Hematopoietic multipotent progenitor cell treated with erythropoietin and hydrocortisone succinate and interleukin-3 and kit ligand, for 6 days (in vitro differentiated cells): Measurements from ENCODE around the gene RXFP2.

Source experiments
- DNase-seq: peaks from one replicate; pipeline ENCODE4 v3.0.0-alpha.2; 2015

RXFP2 gene

DNA sequence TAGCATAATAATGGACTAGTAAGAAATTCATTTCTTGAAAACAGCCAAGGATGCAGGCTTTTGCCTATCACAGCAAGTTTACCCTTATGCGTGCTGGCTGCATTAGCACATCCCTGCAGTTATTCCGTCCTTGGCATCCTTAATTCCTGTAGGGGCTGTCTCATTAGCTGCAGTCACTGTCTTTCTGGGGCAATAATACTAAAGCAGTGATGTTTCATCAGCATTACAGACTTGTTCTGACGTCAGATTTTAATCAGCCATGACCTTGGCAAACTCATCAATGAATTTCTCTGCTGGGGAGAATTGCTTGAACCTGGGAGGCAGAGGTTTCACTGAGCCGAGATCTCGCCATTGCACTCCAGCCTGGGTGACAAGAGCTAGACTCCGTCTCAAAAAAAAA lies 103.7 kb downstream of the RXFP2 start:
- DNase-seq = no peak

DNA sequence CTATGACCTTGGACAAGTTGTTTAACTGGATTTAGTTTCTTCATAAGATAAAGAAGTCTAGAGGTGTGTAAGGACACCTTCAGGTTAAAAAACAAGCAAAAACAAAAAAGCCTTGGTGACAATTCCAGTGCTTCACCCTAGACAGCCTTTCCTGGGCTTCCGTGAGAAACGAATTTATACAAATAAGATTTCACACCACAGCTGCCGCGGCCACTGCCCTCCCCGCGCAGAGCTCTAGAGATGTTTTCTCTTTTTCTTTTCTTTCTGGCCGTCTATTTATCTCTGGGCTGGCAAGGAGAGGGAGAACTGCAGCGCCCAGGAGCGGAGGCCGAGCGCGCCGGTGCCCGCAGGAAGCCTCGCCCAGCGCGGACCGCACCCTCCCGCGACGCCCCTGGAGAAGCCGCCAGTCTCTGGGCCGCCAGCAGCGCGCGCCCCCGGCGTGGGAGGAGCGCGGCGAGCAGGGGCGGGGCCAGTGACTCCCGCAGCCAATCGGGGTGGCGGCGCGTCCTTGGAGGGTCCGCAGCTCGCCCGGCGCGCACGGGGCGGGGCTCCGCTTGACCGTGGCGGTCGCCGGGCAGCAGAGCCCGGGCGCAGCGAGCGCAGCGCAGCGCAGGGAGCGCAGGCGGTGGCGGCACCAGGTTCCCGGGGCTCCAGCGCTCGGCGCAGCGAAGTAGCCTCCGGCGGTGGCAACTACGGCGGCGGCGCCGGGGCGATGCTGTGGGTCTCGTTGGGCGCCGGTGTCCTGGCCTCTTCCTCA lies 107.0 kb downstream of the RXFP2 start:
- peak; percentile 91 for DNase-seq

DNA sequence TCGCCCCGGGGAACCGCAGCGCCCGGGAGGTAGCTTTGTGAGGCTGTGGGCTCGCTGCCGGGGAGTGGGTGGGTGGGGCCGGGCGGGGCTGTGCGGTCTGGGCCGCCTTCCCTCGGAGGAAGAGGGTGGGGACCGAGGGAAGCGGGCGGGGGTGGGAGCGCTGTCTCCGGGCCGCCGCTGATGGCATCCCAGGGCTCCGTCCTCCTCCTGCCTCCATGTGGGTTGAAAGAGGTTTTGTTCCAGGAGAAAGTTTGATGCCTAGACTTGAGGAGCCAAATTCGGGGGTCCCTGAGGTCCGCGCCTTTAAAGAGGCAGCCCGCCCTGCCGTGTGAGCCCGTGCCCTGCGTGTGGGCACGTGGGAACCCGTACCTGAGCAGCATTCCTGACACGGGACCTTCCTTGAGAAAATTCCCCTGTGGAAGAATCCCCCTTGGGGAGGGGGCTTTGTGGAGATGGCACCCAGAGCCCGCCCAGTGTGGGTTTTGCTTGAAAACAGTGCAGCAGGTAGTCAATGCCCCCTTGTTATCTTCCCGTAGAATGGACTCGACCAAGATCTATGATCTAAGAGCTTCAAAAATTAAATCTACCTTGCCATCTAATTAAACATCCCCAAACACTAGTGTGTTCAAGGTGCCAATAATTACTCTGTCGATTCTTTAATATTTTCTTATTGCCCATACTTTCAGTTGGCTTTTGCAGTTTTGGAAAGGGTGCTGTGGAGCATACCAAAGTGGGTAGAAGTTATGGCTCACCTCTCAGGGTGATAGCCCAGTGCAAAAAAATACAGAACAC lies 107.8 kb downstream of the RXFP2 start:
- peak; percentile 43 for DNase-seq

DNA sequence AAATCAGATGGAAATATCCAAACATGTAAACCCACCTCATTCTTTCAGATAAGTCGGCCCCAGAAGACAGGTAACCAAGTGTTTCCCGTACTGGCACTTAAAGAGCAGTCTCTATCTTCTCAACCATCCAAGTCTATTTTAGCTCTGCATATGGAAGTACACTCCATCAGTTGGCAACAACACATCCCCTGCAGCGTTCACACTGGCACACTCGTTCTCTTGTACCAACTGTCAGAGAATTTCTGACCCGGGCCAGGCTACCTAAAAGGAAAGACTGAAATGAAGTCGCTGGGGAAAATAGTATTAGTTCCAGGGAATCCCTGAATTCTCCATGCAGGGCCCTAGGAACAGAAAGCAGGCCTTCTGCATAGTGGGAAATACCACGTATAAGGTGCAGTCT lies 109.3 kb downstream of the RXFP2 start:
- DNase-seq = no peak

DNA sequence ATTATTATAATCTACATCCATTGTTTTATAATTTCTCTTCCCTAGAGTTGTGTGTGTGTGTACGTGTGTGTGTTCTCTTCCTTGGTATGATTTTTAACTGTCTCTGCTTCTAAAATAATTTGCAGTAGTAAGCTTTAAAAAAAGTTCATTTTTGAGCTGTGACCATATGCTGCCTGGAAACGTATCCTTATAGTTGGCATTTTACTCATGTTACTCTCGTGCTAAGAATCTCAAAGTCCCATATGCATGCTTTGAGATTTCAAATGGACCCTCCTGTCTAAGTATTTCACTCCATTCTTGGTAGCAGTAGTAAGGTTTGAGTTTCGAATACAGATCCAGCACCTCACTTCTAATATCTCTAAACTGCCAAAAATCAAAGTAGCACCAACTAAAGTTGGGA lies 109.9 kb downstream of the RXFP2 start:
- DNase-seq = no peak

DNA sequence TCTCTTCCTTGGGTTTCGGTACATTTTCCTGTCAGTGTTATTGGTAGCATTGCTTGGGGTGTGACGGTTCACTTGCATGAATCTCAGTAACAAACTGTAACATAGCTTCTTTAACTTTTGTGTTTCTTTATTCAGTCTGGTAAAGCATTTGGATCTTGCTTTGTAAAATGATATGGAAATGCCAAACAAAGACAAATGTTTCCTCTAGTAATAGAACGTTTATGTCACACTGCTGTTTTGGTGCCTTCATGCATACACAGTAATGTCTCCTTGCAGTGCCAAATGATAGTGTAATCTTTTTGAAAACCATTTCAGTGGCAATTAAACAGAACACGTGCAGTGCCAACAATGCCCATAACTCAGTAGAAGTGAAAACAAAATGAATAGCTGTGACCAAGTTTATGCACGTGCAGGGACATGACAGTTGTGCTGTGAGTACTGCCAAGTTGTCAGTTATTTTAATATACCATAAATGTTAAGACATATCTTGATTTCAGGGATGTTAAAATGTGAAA lies 110.8 kb downstream of the RXFP2 start:
- no peak for DNase-seq

DNA sequence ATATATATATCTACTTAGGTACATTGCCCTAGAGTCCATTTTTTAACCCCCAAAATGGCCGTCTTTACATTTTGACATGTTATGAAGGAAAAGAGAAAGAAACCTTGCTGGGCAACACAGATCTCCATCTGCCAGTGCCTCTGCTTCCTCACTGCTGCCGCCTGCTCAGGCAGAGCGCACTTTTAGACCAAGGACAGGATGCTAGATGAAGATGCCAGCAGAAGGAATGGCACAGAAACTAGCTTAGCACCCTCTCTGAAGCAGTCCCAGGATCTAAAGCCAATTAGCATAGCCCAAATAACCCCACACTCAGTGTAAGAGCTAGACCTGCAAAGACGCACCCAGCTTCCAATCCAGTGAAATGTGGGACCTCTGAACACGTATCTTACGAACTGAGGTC lies 111.9 kb downstream of the RXFP2 start:
- no peak for DNase-seq
